H1 (cell line): Measurements from ENCODE around the gene ARL6IP4. TPM values are rescaled to one million over a fixed set of nuclear protein-coding genes. Genes with fewer than 3 reads are reported as not detected.

ENCODE experiments used
- ASH2L ChIP-seq: fragments of 200-600, 300-600 bp; sonication (generic); IDR thresholded peaks from one replicate; pipeline ENCODE4 v1.7.1; 2017; ENCODE audit warnings: low read length
- ATF3 ChIP-seq: IDR thresholded peaks from 2 replicates; pipeline ENCODE4 v1.6.1; 2011; ENCODE audit warnings: low read depth, mild to moderate bottlenecking, low read length; ENCODE audit not compliant: insufficient read depth
- HDAC6 ChIP-seq: IDR thresholded peaks from one replicate; pipeline ENCODE4 v1.7.1; 2012; ENCODE audit warnings: low read depth, mild to moderate bottlenecking, inconsistent platforms, low read length, moderate library complexity
- KDM1A ChIP-seq: fragments of 200-600, 300-600 bp; sonication (generic); IDR thresholded peaks from 2 replicates; pipeline ENCODE4 v1.7.1; 2016; ENCODE audit warnings: mild to moderate bottlenecking, low read length, borderline replicate concordance
- PHF8 ChIP-seq: fragments of 200-600 bp; sonication (generic); conservative IDR thresholded peaks from 2 replicates; pipeline ENCODE4 v1.7.1; 2012; ENCODE audit warnings: low read depth, mild to moderate bottlenecking, inconsistent platforms, low read length, moderate library complexity
- RAD21 ChIP-seq, 2 experiments: IDR thresholded peaks in 1 of 2; conservative IDR thresholded peaks in 1 of 2; 2 replicates each; pipeline ENCODE4 v1.6.1; 2011; ENCODE audit warnings: low read depth in 2 of 2, low read length in 2 of 2, improper control_type of control experiment in 1 of 2, inconsistent platforms in 1 of 2, mild to moderate bottlenecking in 1 of 2, moderate library complexity in 1 of 2
- RBBP5 ChIP-seq: IDR thresholded peaks from 2 replicates; pipeline ENCODE4 v1.7.1; 2012; ENCODE audit warnings: low read depth, mild to moderate bottlenecking, inconsistent platforms, low read length, moderate library complexity, borderline replicate concordance
- RNF2 ChIP-seq: fragments of 200-900, 300-1000 bp; sonication (generic); IDR thresholded peaks from 2 replicates; pipeline ENCODE4 v1.7.1; 2016; ENCODE audit warnings: borderline replicate concordance, low read depth, mild to moderate bottlenecking, antibody characterized with exemption, low read length; ENCODE audit not compliant: poor library complexity, severe bottlenecking; ENCODE audit errors: missing control alignments
- SAP30 ChIP-seq: fragments of 300-600 bp; sonication (generic); IDR thresholded peaks from 2 replicates; pipeline ENCODE4 v1.7.1; 2012; ENCODE audit warnings: low read length, moderate library complexity, mild to moderate bottlenecking, inconsistent platforms; ENCODE audit not compliant: insufficient read depth, insufficient replicate concordance
- SP4 ChIP-seq: IDR thresholded peaks from 2 replicates; pipeline ENCODE4 v1.6.1; 2012; ENCODE audit warnings: low read length, inconsistent platforms
- TAF7 ChIP-seq: optimal IDR thresholded peaks from 2 replicates; pipeline ENCODE3; 2011; ENCODE audit warnings: low read depth, mild to moderate bottlenecking, inconsistent platforms, low read length, moderate library complexity, borderline replicate concordance
- TEAD4 ChIP-seq: IDR thresholded peaks from 2 replicates; pipeline ENCODE4 v1.6.1; 2012; ENCODE audit warnings: low read depth, low read length, inconsistent platforms, mixed read lengths
- polyA plus RNA-seq, 7 experiments: library from polyadenylated mRNA; depleted of rRNA in 3 of 7; stranded (reverse) in 5 of 7; unstranded in 2 of 7; fragments of >200 nt in 5 of 7; fragments of 200-250 nt in 2 of 7; gene quantifications; 1 replicate in 5 of 7; 2 replicates in 1 of 7; 4 replicates in 1 of 7; pipeline versions ENCODE4 v1.2.1 to v1.2.3, GENCODE V29; 2011 to 2013; ENCODE audit warnings: missing spikeins in 2 of 7, mixed read lengths in 2 of 7
- total RNA-seq: library from RNA; stranded (reverse); fragmentation: NEBNext Ultra II Directional; extraction: Animal tissue kit (Norgen Biotek cat#: 25700); gene quantifications from 2 replicates; pipeline ENCODE4 v1.2.1, GENCODE V29; 2021
- TF ChIP-seq, protein P1 (sequence below): IDR thresholded peaks from 2 replicates; pipeline ENCODE4 v1.6.1; 2011; ENCODE audit warnings: low read length, improper control_type of control experiment
- TF ChIP-seq, protein P2 (sequence below): IDR thresholded peaks from 2 replicates; pipeline ENCODE4 v1.6.1; 2012; ENCODE audit warnings: inconsistent platforms

ARL6IP4 gene
- total and polyA plus RNA-seq, 2 of the 8 experiments (the other 6 are each of a cell fraction or from before 2014, with no cell fraction given): 76.4 to 109 TPM

- no peak for TF ChIP-seq TAF7
- no peak for TF ChIP-seq HDAC6
- TF ChIP-seq SP4: no peak
- TF ChIP-seq TEAD4: no peak
- no peak for TF ChIP-seq RBBP5
- TF ChIP-seq KDM1A: peak; percentile 40; the same call in 1 of the 2 replicates
- no peak for TF ChIP-seq RNF2
- no peak for TF ChIP-seq ATF3
- TF ChIP-seq, protein P1, sequence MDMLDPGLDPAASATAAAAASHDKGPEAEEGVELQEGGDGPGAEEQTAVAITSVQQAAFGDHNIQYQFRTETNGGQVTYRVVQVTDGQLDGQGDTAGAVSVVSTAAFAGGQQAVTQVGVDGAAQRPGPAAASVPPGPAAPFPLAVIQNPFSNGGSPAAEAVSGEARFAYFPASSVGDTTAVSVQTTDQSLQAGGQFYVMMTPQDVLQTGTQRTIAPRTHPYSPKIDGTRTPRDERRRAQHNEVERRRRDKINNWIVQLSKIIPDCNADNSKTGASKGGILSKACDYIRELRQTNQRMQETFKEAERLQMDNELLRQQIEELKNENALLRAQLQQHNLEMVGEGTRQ: no peak
- TF ChIP-seq RAD21 (IDR thresholded peaks at IDR 0.05 in 1 of 2, conservative IDR thresholded peaks at IDR 0.05 in 1 of 2; ENCODE audit: low read depth in 2 of 2, low read length in 2 of 2): peak; percentile 96 to 98
- TF ChIP-seq, protein P2, sequence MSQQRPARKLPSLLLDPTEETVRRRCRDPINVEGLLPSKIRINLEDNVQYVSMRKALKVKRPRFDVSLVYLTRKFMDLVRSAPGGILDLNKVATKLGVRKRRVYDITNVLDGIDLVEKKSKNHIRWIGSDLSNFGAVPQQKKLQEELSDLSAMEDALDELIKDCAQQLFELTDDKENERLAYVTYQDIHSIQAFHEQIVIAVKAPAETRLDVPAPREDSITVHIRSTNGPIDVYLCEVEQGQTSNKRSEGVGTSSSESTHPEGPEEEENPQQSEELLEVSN: no peak
- no peak for TF ChIP-seq SAP30
- TF ChIP-seq ASH2L: no peak
- no peak for TF ChIP-seq PHF8
Observed at GRCh38 chr12:122951979-122952892, 28.2 kb upstream of the ARL6IP4 start (continued).
